ENCODE data around the gene DHX16.
"Not testable (repeated sequence)": the region's sequence is repeated elsewhere in the genome, so short reads cannot be mapped to it uniquely, and the experiment has no call there.

Gene DHX16

DNA sequence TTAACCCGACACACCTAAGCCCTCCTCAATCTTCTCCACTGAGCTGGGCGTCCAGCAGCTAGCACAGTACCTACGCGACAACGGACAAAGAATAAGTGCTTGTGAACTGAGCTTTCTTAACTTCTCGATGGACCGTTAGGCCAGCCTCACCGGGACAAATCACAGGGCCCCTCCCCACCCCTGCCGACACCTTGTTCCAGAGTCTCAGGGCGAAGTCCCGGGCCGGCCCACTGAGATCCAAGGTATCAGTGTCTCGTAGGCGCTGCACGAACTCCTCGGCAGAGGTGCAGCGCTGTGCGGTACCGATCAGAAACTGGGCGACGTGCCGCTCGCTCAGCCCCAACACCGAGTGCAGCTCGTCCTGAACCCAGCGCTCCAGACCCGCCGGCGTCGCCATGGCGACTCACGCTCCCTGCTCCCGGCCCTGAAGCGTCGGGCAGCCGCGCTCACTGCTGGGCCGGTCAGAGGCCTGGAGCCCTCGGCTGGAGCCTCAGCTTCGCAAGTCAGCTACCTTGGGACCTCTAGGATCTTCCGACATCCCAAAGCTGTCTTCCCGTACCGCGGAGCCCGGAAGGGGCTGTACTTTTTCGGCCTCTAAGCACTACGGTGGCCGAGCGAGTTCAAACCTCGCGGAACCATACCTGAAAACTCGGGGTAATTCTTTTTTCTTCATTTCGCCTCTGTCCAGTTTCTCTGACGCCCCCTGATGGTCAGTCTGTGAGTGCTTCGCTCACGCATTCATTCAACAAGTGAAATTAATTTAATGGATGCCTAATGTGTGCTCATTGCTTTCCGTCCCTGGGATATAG lies at the start of gene DHX16:
Gene DHX16, minus strand, starts transcription at position 562 of the 809 bp plus-strand sequence. Its CDS starts 165 bp downstream, at position 397.
- no peaks in the 10 kb centered on the region for H3K9me3 ChIP-seq
- no peaks in the 10 kb centered on the region for H3K27me3 ChIP-seq
- TF ChIP-seq, protein P1, sequence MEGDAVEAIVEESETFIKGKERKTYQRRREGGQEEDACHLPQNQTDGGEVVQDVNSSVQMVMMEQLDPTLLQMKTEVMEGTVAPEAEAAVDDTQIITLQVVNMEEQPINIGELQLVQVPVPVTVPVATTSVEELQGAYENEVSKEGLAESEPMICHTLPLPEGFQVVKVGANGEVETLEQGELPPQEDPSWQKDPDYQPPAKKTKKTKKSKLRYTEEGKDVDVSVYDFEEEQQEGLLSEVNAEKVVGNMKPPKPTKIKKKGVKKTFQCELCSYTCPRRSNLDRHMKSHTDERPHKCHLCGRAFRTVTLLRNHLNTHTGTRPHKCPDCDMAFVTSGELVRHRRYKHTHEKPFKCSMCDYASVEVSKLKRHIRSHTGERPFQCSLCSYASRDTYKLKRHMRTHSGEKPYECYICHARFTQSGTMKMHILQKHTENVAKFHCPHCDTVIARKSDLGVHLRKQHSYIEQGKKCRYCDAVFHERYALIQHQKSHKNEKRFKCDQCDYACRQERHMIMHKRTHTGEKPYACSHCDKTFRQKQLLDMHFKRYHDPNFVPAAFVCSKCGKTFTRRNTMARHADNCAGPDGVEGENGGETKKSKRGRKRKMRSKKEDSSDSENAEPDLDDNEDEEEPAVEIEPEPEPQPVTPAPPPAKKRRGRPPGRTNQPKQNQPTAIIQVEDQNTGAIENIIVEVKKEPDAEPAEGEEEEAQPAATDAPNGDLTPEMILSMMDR (IDR thresholded peaks at IDR 0.05), result peak; percentile 81 to 85
- H3K4me1 ChIP-seq, result peaks cover 0 to 18% (median 12%) of the 10 kb centered on the region in 4 donors
- intact Hi-C loops (cut with DNase I; ENCODE audit: low total_unique reads), result loop anchor here (10.0 kb wide), 3 partner anchors 48 to 412 kb away; partner anchors contain the start of gene ATAT1
- H3K36me3 ChIP-seq, result peaks cover 31 to 53% (median 37%) of the 10 kb centered on the region in 3 donors
- peak within 1 kb of the TSS; percentile 85 for H3K4me3 ChIP-seq
- H3K27ac ChIP-seq, result peak within 1 kb of the TSS; percentile 67 to 77
- peak; percentile 98 for DNase-seq

DNA sequence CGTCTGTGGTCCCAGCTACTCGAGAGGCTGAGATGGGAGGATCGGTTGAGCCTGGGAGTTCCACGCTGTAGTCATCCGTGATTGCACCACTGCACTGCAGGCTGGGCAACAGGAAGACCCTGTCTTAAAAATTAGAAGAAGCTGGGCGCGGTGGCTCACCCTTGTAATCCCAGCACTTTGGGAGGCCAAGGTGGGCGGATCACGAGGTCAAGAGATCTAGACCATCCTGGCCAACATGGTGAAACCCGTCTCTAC lies 49.1 kb upstream of the DHX16 start:
- H3K27me3 ChIP-seq, H3K9me3 ChIP-seq: not testable (repeated sequence)
- peaks cover 0 to 61% (median 32%) of the 10 kb centered on the region in 4 donors for H3K4me1 ChIP-seq
- peak overlapping the region; percentile 78 to 88 for H3K27ac ChIP-seq
- peak in 1 of 2 donors; percentile 80 for DNase-seq
- peak overlapping the region; percentile 74 to 88 for H3K4me3 ChIP-seq
- intact Hi-C loops (cut with DNase I; ENCODE audit: low total_unique reads), result loop anchor here (1.0 to 5.0 kb wide), 2 partner anchors 43 to 105 kb away; partner anchors contain the start of genes MRPS18B and PPP1R10
- peaks cover 22 to 42% (median 27%) of the 10 kb centered on the region in 3 donors for H3K36me3 ChIP-seq

DNA sequence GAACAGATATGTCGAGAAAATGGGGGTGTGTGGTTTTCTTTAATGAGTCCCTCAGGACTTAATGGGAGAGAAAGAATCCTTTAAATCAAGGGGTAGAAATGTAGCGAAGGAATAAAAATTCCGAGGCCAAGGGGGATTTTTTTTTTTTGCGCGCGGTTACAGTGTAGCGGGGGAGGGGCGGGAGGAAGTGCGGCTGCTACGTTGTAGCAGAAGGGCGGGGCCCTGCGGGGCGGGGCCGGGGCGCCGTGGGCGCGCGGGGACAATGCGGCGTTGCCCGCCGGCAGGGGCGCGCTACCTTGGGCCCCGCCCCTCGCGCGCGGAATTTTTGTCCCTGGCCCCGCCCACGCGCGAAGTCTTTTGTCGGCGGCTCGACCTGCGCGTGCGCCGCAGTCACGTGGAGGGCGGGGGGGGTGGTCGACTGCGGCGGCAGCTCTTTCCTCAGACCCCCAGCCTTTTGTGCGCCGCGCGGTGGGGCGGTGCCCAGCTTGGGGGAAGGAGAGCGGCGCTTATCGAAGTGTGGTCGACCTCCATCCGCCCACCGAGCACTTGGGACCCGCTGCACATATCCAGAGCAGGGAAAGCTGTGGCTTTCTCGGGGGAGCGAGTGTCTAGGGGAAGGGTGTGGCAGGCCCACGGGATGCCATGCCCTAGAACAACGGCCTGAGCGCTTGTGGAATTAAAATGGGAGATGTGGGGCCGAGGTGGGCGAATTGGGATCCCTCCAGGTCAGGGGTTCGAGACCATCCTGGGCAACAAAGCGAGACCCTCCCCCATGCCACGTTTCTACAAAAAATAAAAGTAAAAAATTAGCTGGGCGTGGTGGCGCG lies 48.6 kb upstream of the DHX16 start:
- Histone ChIP-seq H3K4me3 (peak overlapping the region; percentile 74 to 88), H3K9me3 (no peaks in the 10 kb centered on the region), H3K27ac (peak overlapping the region; percentile 78 to 88), H3K27me3 (no peaks in the 10 kb centered on the region), H3K36me3 (peaks cover 22 to 36% (median 26%) of the 10 kb centered on the region in 3 donors), H3K4me1 (peaks cover 0 to 66% (median 35%) of the 10 kb centered on the region in 4 donors)
- TF ChIP-seq, protein P1 (IDR thresholded peaks at IDR 0.05), result peak; percentile 39 to 40
- intact Hi-C loops (cut with DNase I; ENCODE audit: low total_unique reads), result loop anchor here (1.0 to 5.0 kb wide), 2 partner anchors 42 to 104 kb away; partner anchors contain the start of genes MRPS18B and PPP1R10
- peak; percentile 85 to 94 for DNase-seq

DNA sequence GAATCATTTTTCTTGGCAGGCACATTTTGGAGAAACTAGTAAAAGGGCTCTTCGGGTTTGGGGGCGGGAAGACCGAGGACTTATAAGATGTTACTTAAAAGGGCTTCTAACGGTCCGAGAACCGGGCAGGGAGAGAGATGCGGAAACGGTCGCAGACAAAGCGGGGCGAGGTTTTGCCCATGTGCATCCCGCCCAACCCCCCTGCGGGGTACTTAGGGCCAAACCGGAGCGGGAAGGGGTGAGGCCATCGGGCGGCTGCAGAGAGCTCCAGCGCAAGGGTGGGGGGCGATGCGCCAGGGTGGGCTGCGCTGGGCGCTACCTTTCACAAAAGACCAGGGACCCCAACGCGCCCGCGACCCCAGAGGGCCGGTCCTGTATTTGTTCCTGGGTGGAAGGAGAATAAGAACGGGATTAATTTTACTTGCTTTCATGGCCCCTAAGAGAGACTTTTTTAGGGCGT lies 48.0 kb upstream of the DHX16 start:
- Histone ChIP-seq H3K4me3 (peak overlapping the region; percentile 74 to 88), H3K4me1 (peaks cover 0 to 63% (median 32%) of the 10 kb centered on the region in 4 donors), H3K27me3 (no peaks in the 10 kb centered on the region), H3K9me3 (no peaks in the 10 kb centered on the region), H3K27ac (peak overlapping the region; percentile 78 to 88), H3K36me3 (peaks cover 22 to 30% (median 26%) of the 10 kb centered on the region in 3 donors)
- intact Hi-C loops (cut with DNase I; ENCODE audit: low total_unique reads), result loop anchor here (5.0 kb wide), 1 partner anchor 103 kb away; the partner anchor contains the start of genes MRPS18B and PPP1R10
- TF ChIP-seq, protein P1 (IDR thresholded peaks at IDR 0.05), result no peak
- DNase-seq, result peak; percentile 77 to 89

DNA sequence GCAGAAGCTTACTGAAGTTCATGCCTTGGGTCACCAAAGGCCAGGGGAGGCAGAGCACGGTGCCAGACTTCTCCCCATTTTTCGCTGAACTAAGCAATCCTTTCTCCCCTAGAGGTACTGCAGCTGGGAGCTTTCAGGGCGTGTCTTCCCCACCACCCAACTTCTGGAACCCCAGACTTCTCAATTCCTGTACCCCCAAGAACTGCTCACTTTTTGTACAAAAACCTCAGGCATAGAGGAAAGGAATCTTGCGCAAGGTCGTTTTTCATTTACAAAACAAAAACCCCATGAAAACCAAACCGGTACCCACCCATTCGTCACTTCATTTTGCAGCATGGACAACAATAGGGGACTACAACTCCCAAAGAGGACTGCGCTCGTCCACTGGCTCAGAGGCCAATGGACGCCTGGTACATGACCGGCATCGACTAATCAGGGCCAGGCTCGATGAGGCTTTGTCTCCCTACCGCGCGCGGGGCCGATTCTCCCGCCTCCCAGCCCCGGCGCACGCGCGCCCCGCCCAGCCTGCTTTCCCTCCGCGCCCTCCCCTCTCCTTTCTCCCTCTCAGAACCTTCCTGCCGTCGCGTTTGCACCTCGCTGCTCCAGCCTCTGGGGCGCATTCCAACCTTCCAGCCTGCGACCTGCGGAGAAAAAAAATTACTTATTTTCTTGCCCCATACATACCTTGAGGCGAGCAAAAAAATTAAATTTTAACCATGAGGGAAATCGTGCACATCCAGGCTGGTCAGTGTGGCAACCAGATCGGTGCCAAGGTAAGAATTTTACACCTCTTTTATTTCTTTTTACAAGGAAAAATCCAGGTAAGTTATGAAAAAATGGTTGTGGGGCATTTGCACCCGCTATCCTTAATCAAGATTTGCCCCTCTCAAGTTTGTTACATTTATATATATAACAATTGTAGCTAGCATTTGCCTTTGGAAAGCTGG lies 47.3 kb upstream of the DHX16 start, which contains the start of gene TUBB:
Gene TUBB, plus strand, starts transcription at position 562 of the 947 bp plus-strand sequence. Its CDS starts 155 bp downstream, at position 717.
- H3K36me3 ChIP-seq, result peaks cover 22 to 27% (median 23%) of the 10 kb centered on the region in 3 donors
- intact Hi-C loops (cut with DNase I; ENCODE audit: low total_unique reads), result loop anchor here (5.0 kb wide), 1 partner anchor 103 kb away; the partner anchor contains the start of genes MRPS18B and PPP1R10
- H3K4me1 ChIP-seq, result peaks cover 0 to 56% (median 31%) of the 10 kb centered on the region in 4 donors
- DNase-seq, result peak; percentile 97 to 99
- H3K27me3 ChIP-seq, result no peaks in the 10 kb centered on the region
- TF ChIP-seq, protein P1 (IDR thresholded peaks at IDR 0.05), result peak in 1 of 2 experiments; percentile 31
- H3K4me3 ChIP-seq, result peak within 1 kb of the TSS; percentile 74 to 88
- H3K27ac ChIP-seq, result peak within 1 kb of the TSS; percentile 78 to 88
- H3K9me3 ChIP-seq, result no peaks in the 10 kb centered on the region

All from tibial artery (tissue), 4 donors.